K562 (cell line): ENCODE results near the gene TLE3. TPM values are rescaled to one million over a fixed set of nuclear protein-coding genes. Genes with fewer than 3 reads are reported as not detected.

Experiments used
- ATF7 ChIP-seq: fragments of 450-650 bp; IDR thresholded peaks from 2 replicates; pipeline ENCODE4 v1.7.1; 2014; ENCODE audit warnings: mild to moderate bottlenecking, moderate library complexity
- CREBBP ChIP-seq: IDR thresholded peaks from one replicate; pipeline ENCODE4 v1.6.1; 2012; ENCODE audit warnings: low read depth, mild to moderate bottlenecking, control low read depth, inconsistent platforms, low read length
- CTBP1 ChIP-seq: fragments of 450-650 bp; IDR thresholded peaks from 2 replicates; pipeline ENCODE4 v1.6.1; 2016; ENCODE audit warnings: borderline replicate concordance
- FOXP1 ChIP-seq: sonication (generic); formaldehyde crosslinking; IDR thresholded peaks from 2 replicates; pipeline ENCODE4 v1.8.0; 2022; ENCODE audit warnings: mild to moderate bottlenecking, missing genetic modification reagents
- HINFP ChIP-seq: fragments of 450-650 bp; conservative IDR thresholded peaks from 2 replicates; pipeline ENCODE4 v1.6.1; 2016; ENCODE audit warnings: missing genetic modification characterization, low read depth, mild to moderate bottlenecking, control low read depth, missing compliant biosample characterization
- ILK ChIP-seq: fragments of 450-650 bp; IDR thresholded peaks from 2 replicates; pipeline ENCODE4 v1.6.1; 2016; ENCODE audit warnings: missing genetic modification characterization, low read depth, mild to moderate bottlenecking, missing compliant biosample characterization, moderate library complexity, borderline replicate concordance
- MLLT1 ChIP-seq, 2 experiments: fragments of 450-650 bp; IDR thresholded peaks; 2 replicates each; pipeline ENCODE4 v1.6.1; 2016
- NUFIP1 ChIP-seq: fragments of 450-650 bp; IDR thresholded peaks from 2 replicates; pipeline ENCODE4 v1.6.1; 2018; ENCODE audit not compliant: partially characterized antibody
- PHB ChIP-seq: fragments of 250-450 bp; sonication (Bioruptor Pico); IDR thresholded peaks from 2 replicates; pipeline ENCODE4 v1.5.0; 2021
- POLR2AphosphoS5 ChIP-seq: IDR thresholded peaks from 2 replicates; pipeline ENCODE4 v1.6.1; 2011; ENCODE audit warnings: mild to moderate bottlenecking, low read depth, low read length, moderate library complexity; ENCODE audit not compliant: control insufficient read depth, insufficient read depth
- RBM39 ChIP-seq: fragments of 200-400 bp; formaldehyde crosslinking; optimal IDR thresholded peaks from 2 replicates; pipeline ENCODE3; 2018; ENCODE audit warnings: low read depth, low read length
- SP1 ChIP-seq: sonication (generic); formaldehyde crosslinking; IDR thresholded peaks from 2 replicates; pipeline ENCODE4 v1.8.1; 2022; ENCODE audit warnings: mild to moderate bottlenecking, missing genetic modification reagents
- THRAP3 ChIP-seq: fragments of 450-650 bp; IDR thresholded peaks from 2 replicates; pipeline ENCODE4 v1.6.1; 2016; ENCODE audit warnings: mild to moderate bottlenecking, inconsistent platforms, borderline replicate concordance
- ZFPM2 ChIP-seq: fragments of 250-450 bp; sonication (Bioruptor Pico); IDR thresholded peaks from 2 replicates; pipeline ENCODE4 v1.5.1; 2022; ENCODE audit warnings: mild to moderate bottlenecking
- ZFX ChIP-seq: sonication (generic); formaldehyde crosslinking; IDR thresholded peaks from 2 replicates; pipeline ENCODE4 v1.8.0; 2022; ENCODE audit warnings: mild to moderate bottlenecking, missing genetic modification reagents, moderate library complexity
- ZNF24 ChIP-seq: fragments of 450-650 bp; IDR thresholded peaks from 2 replicates; pipeline ENCODE4 v1.6.1; 2016
- ZNF507 ChIP-seq: conservative IDR thresholded peaks from 2 replicates; pipeline ENCODE4 v1.6.1; 2017; ENCODE audit warnings: missing genetic modification characterization, missing compliant biosample characterization
- ZNF764 ChIP-seq: fragments of 250-450 bp; sonication (Bioruptor Pico); IDR thresholded peaks from 2 replicates; pipeline ENCODE4 v1.4.0; 2020; ENCODE audit warnings: low read depth, mild to moderate bottlenecking, moderate library complexity
- polyA plus RNA-seq, 8 experiments: library from polyadenylated mRNA; depleted of rRNA in 4 of 8; stranded (reverse) in 5 of 8; unstranded in 3 of 8; fragments of >200 nt; fragmentation: Nextera tagmentation in 2 of 8; fragmentation: Illumina TruSeq in 1 of 8; extraction: Ambion mirVana in 2 of 8; extraction: Trizol in 1 of 8; gene quantifications; 2 replicates each; pipeline versions ENCODE4 v1.2.1 to v1.2.3, GENCODE V29; 2011 to 2014; ENCODE audit warnings: inconsistent platforms in 1 of 8, missing spikeins in 1 of 8
- total RNA-seq, 7 experiments: library from RNA; depleted of rRNA in 6 of 7; stranded (reverse); fragments of >200 nt in 6 of 7; fragmentation: Illumina TruSeq in 2 of 7; extraction: Trizol in 2 of 7; gene quantifications; 2 replicates each; pipeline versions ENCODE4 v1.2.1 to v1.2.3, GENCODE V29; 2011 to 2021; ENCODE audit warnings: low replicate concordance in 1 of 7
- TF ChIP-seq, protein P1 (sequence below): fragments of 250-450 bp; sonication (Bioruptor Pico); IDR thresholded peaks from 2 replicates; pipeline ENCODE4 v1.9.0; 2021; ENCODE audit warnings: mild to moderate bottlenecking
- TF ChIP-seq, protein P2 (sequence below): fragments of 450-650 bp; IDR thresholded peaks from 2 replicates; pipeline ENCODE4 v1.6.1; 2017; ENCODE audit warnings: mild to moderate bottlenecking, moderate library complexity

TLE3 gene
- total and polyA plus RNA-seq, 9 of the 15 experiments (the other 6 are each of a cell fraction or from before 2014, with no cell fraction given) = 1.5 to 84.2 (median 14.1) TPM

GRCh38 chr15:70097321-70098152 is at the start of gene TLE3 (continued):
- no peak for TF ChIP-seq HINFP
- TF ChIP-seq CREBBP = no peak
- TF ChIP-seq, protein P1, sequence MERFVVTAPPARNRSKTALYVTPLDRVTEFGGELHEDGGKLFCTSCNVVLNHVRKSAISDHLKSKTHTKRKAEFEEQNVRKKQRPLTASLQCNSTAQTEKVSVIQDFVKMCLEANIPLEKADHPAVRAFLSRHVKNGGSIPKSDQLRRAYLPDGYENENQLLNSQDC (CRISPR knock-in tag) = no peak
- peak; percentile 72 to 93; a peak in 3 of 4 replicates for TF ChIP-seq MLLT1 (IDR thresholded peaks at IDR 0.05)
- TF ChIP-seq, protein P2, sequence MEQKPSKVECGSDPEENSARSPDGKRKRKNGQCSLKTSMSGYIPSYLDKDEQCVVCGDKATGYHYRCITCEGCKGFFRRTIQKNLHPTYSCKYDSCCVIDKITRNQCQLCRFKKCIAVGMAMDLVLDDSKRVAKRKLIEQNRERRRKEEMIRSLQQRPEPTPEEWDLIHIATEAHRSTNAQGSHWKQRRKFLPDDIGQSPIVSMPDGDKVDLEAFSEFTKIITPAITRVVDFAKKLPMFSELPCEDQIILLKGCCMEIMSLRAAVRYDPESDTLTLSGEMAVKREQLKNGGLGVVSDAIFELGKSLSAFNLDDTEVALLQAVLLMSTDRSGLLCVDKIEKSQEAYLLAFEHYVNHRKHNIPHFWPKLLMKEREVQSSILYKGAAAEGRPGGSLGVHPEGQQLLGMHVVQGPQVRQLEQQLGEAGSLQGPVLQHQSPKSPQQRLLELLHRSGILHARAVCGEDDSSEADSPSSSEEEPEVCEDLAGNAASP = no peak
- TF ChIP-seq ILK (tag) = no peak
- TF ChIP-seq POLR2AphosphoS5 = peak; percentile 85
- TF ChIP-seq ZFX = peak; percentile 37
- TF ChIP-seq ZNF24 = no peak
- TF ChIP-seq ZFPM2 (CRISPR knock-in tag) = no peak
- TF ChIP-seq ZNF764 (CRISPR knock-in tag) = no peak
- TF ChIP-seq THRAP3 = no peak
- TF ChIP-seq ATF7 = peak; percentile 58
- TF ChIP-seq NUFIP1 = no peak
- no peak for TF ChIP-seq PHB (CRISPR knock-in tag)
- peak; percentile 54; the same call in 1 of the 2 replicates for TF ChIP-seq FOXP1
- TF ChIP-seq RBM39 = no peak
- TF ChIP-seq CTBP1 = peak; percentile 91
- TF ChIP-seq SP1 (CRISPR knock-in tag) = peak; percentile 30; the same call in 1 of the 2 replicates
- TF ChIP-seq ZNF507 = no peak
